Measurements from ENCODE around the gene KLHL34. TPM values are rescaled to one million over a fixed set of nuclear protein-coding genes. Genes with fewer than 3 reads are reported as not detected.

Gene KLHL34
- total and polyA plus RNA-seq, 11 donors = 3.3 to 12.3 (median 5.0) TPM

DNA sequence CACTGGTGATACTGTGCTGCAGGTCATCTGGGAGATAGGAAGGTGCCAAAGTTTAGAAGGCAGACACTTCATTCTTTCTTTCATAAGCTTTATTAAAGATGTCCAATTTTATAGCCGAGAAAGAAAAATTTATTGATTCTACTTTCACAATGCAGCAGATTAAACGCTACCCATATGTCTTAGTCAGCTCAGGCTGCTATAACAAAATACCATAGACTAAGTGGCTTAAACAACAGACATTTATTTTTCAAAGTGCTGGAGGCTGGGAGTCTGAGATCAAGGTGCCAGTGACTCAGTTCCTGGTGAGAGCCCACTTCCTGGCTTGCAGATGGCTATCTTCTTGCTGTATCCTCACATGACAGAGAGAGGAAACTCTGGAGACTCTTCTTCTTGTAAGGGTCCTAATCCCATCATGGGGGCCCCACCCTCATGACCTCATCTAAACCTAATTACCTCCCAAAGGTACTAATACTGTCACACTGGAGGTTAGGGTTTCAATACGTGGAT lies 33.4 kb upstream of the KLHL34 start:
- 80 to 88% (median 83%) methylated on average over 3 of the region's 3 CpGs for WGBS, 4 donors

DNA sequence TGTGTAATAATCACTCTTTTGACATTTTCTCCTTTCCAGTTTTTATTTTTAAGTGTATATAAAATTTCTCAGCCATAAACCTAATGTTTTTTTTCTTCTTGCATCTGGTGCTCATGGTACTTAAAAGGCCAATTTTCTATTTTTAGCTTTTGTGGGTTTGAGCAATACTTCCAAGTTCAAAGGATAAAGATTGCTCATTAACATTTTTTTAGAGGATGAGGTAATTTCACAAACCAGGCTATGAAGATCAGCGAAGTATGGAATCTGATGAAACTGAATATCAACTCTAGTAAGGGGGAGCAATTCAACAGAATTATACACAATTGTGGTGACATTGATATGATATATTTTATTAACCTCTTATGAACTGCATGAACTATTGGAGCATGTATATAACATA lies 25.8 kb upstream of the KLHL34 start:
- Histone ChIP-seq H3K4me3 (no peak overlapping the region), H3K36me3 (no peaks in the 10 kb centered on the region), H3K27ac (no peak overlapping the region), H3K4me1 (no peaks in the 10 kb centered on the region), H3K9me3 (no peaks in the 10 kb centered on the region), H3K27me3 (peaks cover 0 to 5% (median 0%) of the 10 kb centered on the region in 9 donors)
- ATAC-seq (no peak), DNase-seq (no peak)
- WGBS, 4 donors = 59 to 85% (median 62%) methylated on average over 1 of the region's 1 CpG
- TF ChIP-seq, protein P1, sequence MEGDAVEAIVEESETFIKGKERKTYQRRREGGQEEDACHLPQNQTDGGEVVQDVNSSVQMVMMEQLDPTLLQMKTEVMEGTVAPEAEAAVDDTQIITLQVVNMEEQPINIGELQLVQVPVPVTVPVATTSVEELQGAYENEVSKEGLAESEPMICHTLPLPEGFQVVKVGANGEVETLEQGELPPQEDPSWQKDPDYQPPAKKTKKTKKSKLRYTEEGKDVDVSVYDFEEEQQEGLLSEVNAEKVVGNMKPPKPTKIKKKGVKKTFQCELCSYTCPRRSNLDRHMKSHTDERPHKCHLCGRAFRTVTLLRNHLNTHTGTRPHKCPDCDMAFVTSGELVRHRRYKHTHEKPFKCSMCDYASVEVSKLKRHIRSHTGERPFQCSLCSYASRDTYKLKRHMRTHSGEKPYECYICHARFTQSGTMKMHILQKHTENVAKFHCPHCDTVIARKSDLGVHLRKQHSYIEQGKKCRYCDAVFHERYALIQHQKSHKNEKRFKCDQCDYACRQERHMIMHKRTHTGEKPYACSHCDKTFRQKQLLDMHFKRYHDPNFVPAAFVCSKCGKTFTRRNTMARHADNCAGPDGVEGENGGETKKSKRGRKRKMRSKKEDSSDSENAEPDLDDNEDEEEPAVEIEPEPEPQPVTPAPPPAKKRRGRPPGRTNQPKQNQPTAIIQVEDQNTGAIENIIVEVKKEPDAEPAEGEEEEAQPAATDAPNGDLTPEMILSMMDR (IDR thresholded peaks at IDR 0.05) = no peak
- TF ChIP-seq POLR2A (IDR thresholded peaks at IDR 0.05) = no peak
- intact Hi-C loops (cut with DNase I) = no loop called here

More for the DNA sequence above, 33.4 kb upstream of the KLHL34 start:
- Histone ChIP-seq H3K4me1 (no peaks in the 10 kb centered on the region), H3K27me3 (no peaks in the 10 kb centered on the region), H3K36me3 (no peaks in the 10 kb centered on the region), H3K27ac (no peak overlapping the region), H3K4me3 (no peak overlapping the region), H3K9me3 (no peaks in the 10 kb centered on the region)
- ATAC-seq = no peak
- intact Hi-C loops (cut with DNase I) = no loop called here
- DNase-seq = no peak
- TF ChIP-seq, protein P1 (IDR thresholded peaks at IDR 0.05) = no peak
- TF ChIP-seq POLR2A (IDR thresholded peaks at IDR 0.05) = no peak

DNA sequence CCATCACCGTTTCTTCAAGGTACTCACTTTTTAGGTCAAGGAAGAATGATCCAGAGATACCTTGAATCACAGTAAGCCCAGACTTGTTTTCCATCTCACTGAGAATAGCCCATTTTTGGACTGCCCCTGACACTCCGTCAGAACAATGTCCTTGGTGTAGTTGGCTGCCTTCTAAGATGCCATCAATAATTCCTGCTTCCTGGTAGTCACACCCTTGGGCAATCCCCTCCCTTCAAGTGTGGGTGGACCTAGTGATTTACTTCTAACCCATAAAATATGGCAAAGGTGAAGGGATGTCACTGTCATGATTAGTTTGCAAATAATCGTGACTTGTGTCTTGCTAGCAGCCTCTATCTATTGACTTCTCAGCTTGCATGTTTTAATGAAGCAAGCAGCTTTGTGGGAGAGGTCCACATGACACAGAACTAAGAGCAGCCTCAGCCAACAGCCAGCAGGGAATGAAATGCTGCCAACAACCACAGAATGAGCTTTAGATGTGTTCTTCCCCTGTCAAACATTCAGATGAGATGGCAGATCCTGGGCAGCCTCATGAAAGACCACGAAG lies 20.0 kb upstream of the KLHL34 start:
- no peaks in the 10 kb centered on the region for H3K4me1 ChIP-seq
- H3K27me3 ChIP-seq = peaks cover 0 to 5% (median 0%) of the 10 kb centered on the region in 9 donors
- no peaks in the 10 kb centered on the region for H3K36me3 ChIP-seq
- no peak for ATAC-seq
- no peaks in the 10 kb centered on the region for H3K9me3 ChIP-seq
- TF ChIP-seq POLR2A (IDR thresholded peaks at IDR 0.05) = no peak
- TF ChIP-seq, protein P1 (IDR thresholded peaks at IDR 0.05) = no peak
- no peak overlapping the region for H3K27ac ChIP-seq
- DNase-seq = no peak
- WGBS, 4 donors = 53 to 80% (median 70%) methylated on average over 4 of the region's 4 CpGs
- intact Hi-C loops (cut with DNase I) = no loop called here
- H3K4me3 ChIP-seq = no peak overlapping the region

DNA sequence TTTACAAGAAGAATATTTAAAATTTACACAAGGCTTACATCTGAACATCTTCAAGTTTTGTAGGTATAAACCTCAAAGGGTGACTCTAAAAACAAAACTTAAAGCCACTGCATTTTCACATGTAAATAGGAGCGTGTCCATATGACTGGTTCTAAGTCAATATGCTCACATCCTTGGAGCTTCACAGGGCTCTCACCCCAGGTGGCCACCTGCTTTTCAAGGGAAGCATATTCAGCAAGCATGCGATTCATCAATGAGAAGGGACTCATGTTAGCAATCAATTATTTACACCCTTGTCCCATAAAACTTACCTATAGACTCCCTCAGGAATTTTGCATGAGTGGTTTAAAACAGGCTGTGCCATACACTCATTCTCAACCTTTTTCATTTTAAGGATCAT lies 17.8 kb upstream of the KLHL34 start:
- ATAC-seq = no peak
- TF ChIP-seq, protein P1 (IDR thresholded peaks at IDR 0.05) = no peak
- no peak for TF ChIP-seq POLR2A (IDR thresholded peaks at IDR 0.05)
- Histone ChIP-seq H3K4me1 (no peaks in the 10 kb centered on the region), H3K27me3 (peaks cover 0 to 15% (median 0%) of the 10 kb centered on the region in 9 donors), H3K36me3 (no peaks in the 10 kb centered on the region), H3K9me3 (no peaks in the 10 kb centered on the region), H3K4me3 (no peak overlapping the region), H3K27ac (no peak overlapping the region)
- intact Hi-C loops (cut with DNase I) = no loop called here
- 35 to 62% (median 54%) methylated on average over 2 of the region's 2 CpGs for WGBS, 4 donors
- DNase-seq = no peak
